ENCODE measurements around the gene MACROD2.

MACROD2 gene

DNA sequence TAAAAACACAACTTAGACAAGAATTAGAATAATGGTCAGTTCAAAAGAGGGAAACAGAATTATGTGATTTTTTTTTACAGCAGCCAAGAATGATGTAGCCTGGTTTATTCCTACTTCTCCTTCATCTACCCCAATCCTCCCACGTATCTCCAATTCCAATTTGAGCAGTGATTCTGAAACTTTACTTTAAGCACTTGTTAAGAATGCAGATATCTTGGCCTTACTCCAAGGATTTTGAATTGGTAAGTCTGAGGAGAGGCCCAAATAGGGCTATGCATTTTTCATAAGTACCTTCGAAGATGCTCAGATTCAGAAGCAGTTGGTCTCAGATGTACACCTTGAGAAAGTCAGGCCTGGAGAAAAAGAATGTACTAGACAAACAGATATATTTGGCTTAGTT, 575.5 kb downstream of the MACROD2 start:
- Histone ChIP-seq H3K36me3 (ENCODE audit: insufficient read depth, low read length) (no peaks in the 10 kb centered on the region), H2AFZ (ENCODE audit: low read depth, low read length) (no peak overlapping the region), H3K4me1 (ENCODE audit: insufficient read depth, low read length) (peaks cover 5% of the 10 kb centered on the region), H3K27me3 (ENCODE audit: insufficient read depth, low read length) (no peaks in the 10 kb centered on the region), H3K4me3 (ENCODE audit: low read length) (no peak overlapping the region), H3K9me3 (ENCODE audit: low read length) (no peaks in the 10 kb centered on the region)

GRCh38 chr20:14573676-14574075, 578.4 kb downstream of the MACROD2 start:
- Histone ChIP-seq H3K27me3 (ENCODE audit: insufficient read depth, low read length) (no peaks in the 10 kb centered on the region), H3K4me1 (ENCODE audit: insufficient read depth, low read length) (peaks cover 6% of the 10 kb centered on the region), H3K4me3 (ENCODE audit: low read length) (no peak overlapping the region), H3K36me3 (ENCODE audit: insufficient read depth, low read length) (no peaks in the 10 kb centered on the region), H2AFZ (ENCODE audit: low read depth, low read length) (no peak overlapping the region), H3K9me3 (ENCODE audit: low read length) (no peaks in the 10 kb centered on the region)

DNA sequence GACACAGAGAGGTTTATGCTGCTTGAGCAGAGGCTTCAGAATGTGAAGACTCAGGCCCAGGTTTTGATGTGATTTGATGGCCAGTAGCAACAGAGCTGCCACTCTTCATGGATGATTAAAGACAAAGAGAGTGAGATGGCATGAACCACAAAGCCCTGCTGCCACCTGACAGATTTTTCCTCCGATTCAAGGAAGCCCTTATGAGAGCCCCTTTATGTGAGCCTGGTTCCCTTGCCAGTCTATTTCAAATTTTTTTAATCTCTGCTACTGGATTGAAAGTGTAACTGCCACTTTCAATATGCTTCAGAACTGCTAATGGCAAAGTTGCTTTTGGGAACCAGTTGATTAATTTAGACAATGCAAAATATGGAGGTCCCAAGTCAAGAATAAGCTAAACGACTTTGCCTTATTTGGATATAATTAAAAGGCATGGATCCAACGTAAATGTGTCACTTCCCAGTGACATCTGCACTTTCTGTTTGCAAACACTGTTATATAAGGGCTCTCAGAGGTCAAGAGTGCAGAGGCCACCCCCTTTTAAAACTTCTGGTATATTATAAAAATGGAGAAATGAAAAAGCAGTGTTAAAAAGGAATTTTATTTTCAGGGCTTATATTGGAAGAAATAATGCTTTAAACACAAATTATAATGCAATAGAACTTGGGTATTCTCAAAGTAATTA, 581.0 kb downstream of the MACROD2 start:
- Histone ChIP-seq H3K4me1 (ENCODE audit: insufficient read depth, low read length) (peaks cover 2% of the 10 kb centered on the region), H2AFZ (ENCODE audit: low read depth, low read length) (no peak overlapping the region), H3K4me3 (ENCODE audit: low read length) (no peak overlapping the region), H3K36me3 (ENCODE audit: insufficient read depth, low read length) (no peaks in the 10 kb centered on the region), H3K9me3 (ENCODE audit: low read length) (no peaks in the 10 kb centered on the region), H3K27me3 (ENCODE audit: insufficient read depth, low read length) (no peaks in the 10 kb centered on the region)

DNA sequence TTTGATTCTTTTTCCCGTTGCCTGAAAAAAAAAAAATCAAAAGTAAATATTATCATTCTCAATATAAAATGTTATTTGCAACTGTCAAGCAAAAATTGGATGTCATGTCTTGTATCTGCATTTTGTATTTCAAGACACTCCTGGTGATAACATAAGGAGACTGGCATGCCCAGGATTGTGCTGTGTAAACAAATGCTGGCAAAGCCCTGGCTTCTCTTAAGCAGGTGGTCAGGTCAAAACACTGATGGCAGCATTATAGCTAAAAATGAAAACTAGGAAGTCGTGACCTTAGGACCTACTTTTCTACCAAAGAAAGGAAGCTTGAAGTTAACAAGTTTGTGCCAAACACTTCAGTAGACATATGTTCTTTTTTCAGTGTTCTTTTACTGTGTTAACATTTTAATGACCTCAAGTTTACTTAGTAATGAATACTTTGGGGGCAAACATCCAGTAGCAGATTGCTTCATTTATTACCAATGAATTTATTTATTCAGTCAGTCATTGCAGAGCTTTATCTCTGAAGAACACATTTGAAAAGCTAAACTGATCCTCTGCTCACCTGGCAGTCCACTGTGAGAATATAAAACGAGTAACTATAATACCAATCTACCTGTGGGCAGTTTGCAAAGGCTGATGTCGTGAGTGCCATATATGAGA, 585.2 kb downstream of the MACROD2 start:
- Histone ChIP-seq H2AFZ (ENCODE audit: low read depth, low read length) (no peak overlapping the region), H3K4me1 (ENCODE audit: insufficient read depth, low read length) (peaks cover 2% of the 10 kb centered on the region), H3K4me3 (ENCODE audit: low read length) (no peak overlapping the region), H3K36me3 (ENCODE audit: insufficient read depth, low read length) (no peaks in the 10 kb centered on the region), H3K9me3 (ENCODE audit: low read length) (no peaks in the 10 kb centered on the region), H3K27me3 (ENCODE audit: insufficient read depth, low read length) (no peaks in the 10 kb centered on the region)

- H2AFZ ChIP-seq (ENCODE audit: low read depth, low read length): no peak overlapping the region
- no peaks in the 10 kb centered on the region for H3K4me1 ChIP-seq (ENCODE audit: insufficient read depth, low read length)
- H3K27me3 ChIP-seq (ENCODE audit: insufficient read depth, low read length): no peaks in the 10 kb centered on the region
- no peak overlapping the region for H3K4me3 ChIP-seq (ENCODE audit: low read length)
- H3K9me3 ChIP-seq (ENCODE audit: low read length): no peaks in the 10 kb centered on the region
- H3K36me3 ChIP-seq (ENCODE audit: insufficient read depth, low read length): no peaks in the 10 kb centered on the region
These were observed 586.4 kb downstream of the MACROD2 start for GRCh38 chr20:14581731-14582130.

- H3K27me3 ChIP-seq (ENCODE audit: insufficient read depth, low read length): no peaks in the 10 kb centered on the region
- H3K4me3 ChIP-seq (ENCODE audit: low read length): no peak overlapping the region
- H3K4me1 ChIP-seq (ENCODE audit: insufficient read depth, low read length): no peaks in the 10 kb centered on the region
- H2AFZ ChIP-seq (ENCODE audit: low read depth, low read length): no peak overlapping the region
- no peaks in the 10 kb centered on the region for H3K36me3 ChIP-seq (ENCODE audit: insufficient read depth, low read length)
- H3K9me3 ChIP-seq (ENCODE audit: low read length): no peaks in the 10 kb centered on the region
These were observed 587.5 kb downstream of the MACROD2 start for GRCh38 chr20:14582855-14583254.

DNA sequence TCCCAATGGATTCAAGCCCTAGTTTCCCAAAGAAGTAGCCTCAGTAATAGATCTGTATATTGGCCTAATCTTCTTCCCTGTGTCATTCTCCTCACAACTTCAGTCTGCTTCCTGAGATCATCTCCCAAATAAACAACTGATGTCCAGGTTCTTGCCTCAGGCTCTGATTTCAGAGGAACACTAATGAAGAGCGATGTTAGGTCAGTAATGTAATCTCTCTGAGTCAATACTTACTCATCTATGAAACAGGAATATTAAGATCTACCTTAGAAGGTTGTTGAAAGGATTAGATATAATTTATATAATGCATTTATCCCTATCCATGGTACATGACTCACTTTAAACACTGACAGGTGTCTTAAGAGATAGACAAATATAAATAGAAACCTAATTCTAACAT, 588.1 kb downstream of the MACROD2 start:
- Histone ChIP-seq H3K4me3 (ENCODE audit: low read length) (no peak overlapping the region), H2AFZ (ENCODE audit: low read depth, low read length) (no peak overlapping the region), H3K27me3 (ENCODE audit: insufficient read depth, low read length) (no peaks in the 10 kb centered on the region), H3K36me3 (ENCODE audit: insufficient read depth, low read length) (no peaks in the 10 kb centered on the region), H3K9me3 (ENCODE audit: low read length) (no peaks in the 10 kb centered on the region), H3K4me1 (ENCODE audit: insufficient read depth, low read length) (no peaks in the 10 kb centered on the region)

- H2AFZ ChIP-seq (ENCODE audit: low read depth, low read length): no peak overlapping the region
- H3K9me3 ChIP-seq (ENCODE audit: low read length): no peaks in the 10 kb centered on the region
- no peak overlapping the region for H3K4me3 ChIP-seq (ENCODE audit: low read length)
- H3K4me1 ChIP-seq (ENCODE audit: insufficient read depth, low read length): no peaks in the 10 kb centered on the region
- H3K27me3 ChIP-seq (ENCODE audit: insufficient read depth, low read length): no peaks in the 10 kb centered on the region
- H3K36me3 ChIP-seq (ENCODE audit: insufficient read depth, low read length): no peaks in the 10 kb centered on the region
These were observed 594.1 kb downstream of the MACROD2 start for GRCh38 chr20:14589383-14589782.

DNA sequence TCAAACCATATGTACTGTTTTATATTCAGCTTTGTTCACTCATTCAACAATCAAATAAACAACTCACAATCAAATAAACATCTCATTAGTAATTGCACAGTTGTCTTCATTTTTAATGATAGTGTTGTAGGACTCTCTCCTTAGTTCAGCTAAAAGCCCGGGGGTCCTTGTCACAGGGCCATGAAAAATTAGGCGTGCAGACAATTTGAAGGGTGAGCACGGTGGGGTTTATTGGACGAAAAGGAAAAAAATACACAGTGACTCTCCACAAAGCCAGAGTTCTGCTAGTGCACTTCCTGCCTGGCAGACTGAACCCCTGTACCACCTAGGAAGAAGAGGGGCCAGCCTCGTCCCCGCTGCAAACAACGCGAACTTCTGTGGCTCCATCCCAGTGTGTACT, 599.7 kb downstream of the MACROD2 start:
- H3K9me3 ChIP-seq (ENCODE audit: low read length): no peaks in the 10 kb centered on the region
- no peaks in the 10 kb centered on the region for H3K36me3 ChIP-seq (ENCODE audit: insufficient read depth, low read length)
- H3K4me1 ChIP-seq (ENCODE audit: insufficient read depth, low read length): no peaks in the 10 kb centered on the region
- H2AFZ ChIP-seq (ENCODE audit: low read depth, low read length): no peak overlapping the region
- H3K4me3 ChIP-seq (ENCODE audit: low read length): no peak overlapping the region
- no peaks in the 10 kb centered on the region for H3K27me3 ChIP-seq (ENCODE audit: insufficient read depth, low read length)

GRCh38 chr20:14597206-14597715, 601.9 kb downstream of the MACROD2 start:
- Histone ChIP-seq H2AFZ (ENCODE audit: low read depth, low read length) (no peak overlapping the region), H3K27me3 (ENCODE audit: insufficient read depth, low read length) (no peaks in the 10 kb centered on the region), H3K36me3 (ENCODE audit: insufficient read depth, low read length) (no peaks in the 10 kb centered on the region), H3K4me3 (ENCODE audit: low read length) (no peak overlapping the region), H3K9me3 (ENCODE audit: low read length) (no peaks in the 10 kb centered on the region), H3K4me1 (ENCODE audit: insufficient read depth, low read length) (no peaks in the 10 kb centered on the region)

GRCh38 chr20:14599613-14600012, 604.3 kb downstream of the MACROD2 start:
- Histone ChIP-seq H2AFZ (ENCODE audit: low read depth, low read length) (no peak overlapping the region), H3K4me3 (ENCODE audit: low read length) (no peak overlapping the region), H3K36me3 (ENCODE audit: insufficient read depth, low read length) (no peaks in the 10 kb centered on the region), H3K4me1 (ENCODE audit: insufficient read depth, low read length) (no peaks in the 10 kb centered on the region), H3K27me3 (ENCODE audit: insufficient read depth, low read length) (no peaks in the 10 kb centered on the region), H3K9me3 (ENCODE audit: low read length) (no peaks in the 10 kb centered on the region)

- H3K4me3 ChIP-seq (ENCODE audit: low read length): no peak overlapping the region
- no peaks in the 10 kb centered on the region for H3K27me3 ChIP-seq (ENCODE audit: insufficient read depth, low read length)
- no peaks in the 10 kb centered on the region for H3K9me3 ChIP-seq (ENCODE audit: low read length)
- no peak overlapping the region for H2AFZ ChIP-seq (ENCODE audit: low read depth, low read length)
- H3K4me1 ChIP-seq (ENCODE audit: insufficient read depth, low read length): no peaks in the 10 kb centered on the region
- H3K36me3 ChIP-seq (ENCODE audit: insufficient read depth, low read length): no peaks in the 10 kb centered on the region
These were observed 605.2 kb downstream of the MACROD2 start for GRCh38 chr20:14600527-14600926.

- H2AFZ ChIP-seq (ENCODE audit: low read depth, low read length): no peak overlapping the region
- no peak overlapping the region for H3K4me3 ChIP-seq (ENCODE audit: low read length)
- no peaks in the 10 kb centered on the region for H3K36me3 ChIP-seq (ENCODE audit: insufficient read depth, low read length)
- no peaks in the 10 kb centered on the region for H3K9me3 ChIP-seq (ENCODE audit: low read length)
- H3K27me3 ChIP-seq (ENCODE audit: insufficient read depth, low read length): no peaks in the 10 kb centered on the region
- H3K4me1 ChIP-seq (ENCODE audit: insufficient read depth, low read length): no peaks in the 10 kb centered on the region
These were observed 608.8 kb downstream of the MACROD2 start for GRCh38 chr20:14604143-14604542.
